Peyer's patch (tissue), 4 donors: ENCODE results near the gene PDE12. TPM values are rescaled to one million over a fixed set of nuclear protein-coding genes. Genes with fewer than 3 reads are reported as not detected.

Source experiments
- DNase-seq, 3 donors: peaks; one replicate each; pipeline ENCODE4 v3.0.0-alpha.2; 2017 to 2019
- H3K27ac ChIP-seq, 4 donors: fragments of 200-600 bp; sonication (generic); one replicate each; pipeline ENCODE4 v1.5.1; 2016 to 2019
- H3K27me3 ChIP-seq, 2 donors: fragments of 200-600 bp; sonication (generic); one replicate each; pipeline ENCODE4 v1.5.1; 2019
- H3K36me3 ChIP-seq, 3 donors: fragments of 200-600 bp; sonication (generic); one replicate each; pipeline ENCODE4 v1.5.1; 2016 to 2019
- H3K4me1 ChIP-seq, 4 donors: fragments of 200-600 bp; sonication (generic); one replicate each; pipeline ENCODE4 v1.5.1; 2016 to 2019
- H3K4me3 ChIP-seq, 4 donors: fragments of 200-600 bp; sonication (generic); 1 replicate in 3 of 4; 2 replicates in 1 of 4; pipeline ENCODE4 v1.5.1; 2016 to 2019; ENCODE audit warnings: mild to moderate bottlenecking in 1 of 4
- H3K9me3 ChIP-seq, 4 donors: fragments of 200-600 bp; sonication (generic); one replicate each; pipeline ENCODE4 v1.5.1; 2016 to 2019; ENCODE audit warnings: mild to moderate bottlenecking in 1 of 4
- POLR2A ChIP-seq, 2 donors: fragments of 450-650 bp; IDR thresholded peaks; one replicate each; pipeline ENCODE4 v1.5.1; 2017; ENCODE audit warnings: antibody characterized with exemption in 2 of 2, mild to moderate bottlenecking in 2 of 2, moderate library complexity in 2 of 2
- total RNA-seq, 4 donors: library from RNA; depleted of rRNA; stranded (reverse); fragments of >200 nt; gene quantifications; one replicate each; pipeline ENCODE4 v1.1.0, GENCODE V29; 2016
- TF ChIP-seq, protein P1 (sequence below), 6 experiments: fragments of 450-650 bp in 4 of 6; fragments of 200-600 bp in 2 of 6; sonication (generic) in 1 of 6; IDR thresholded peaks; one replicate each; pipeline ENCODE4 v1.5.1; 2017 to 2019; ENCODE audit warnings: antibody characterized with exemption in 6 of 6, mild to moderate bottlenecking in 3 of 6, moderate library complexity in 1 of 6

The PDE12 gene
- total RNA-seq, 4 donors from 2014 or later = 16.5 to 25.9 (median 22.2) TPM

DNA sequence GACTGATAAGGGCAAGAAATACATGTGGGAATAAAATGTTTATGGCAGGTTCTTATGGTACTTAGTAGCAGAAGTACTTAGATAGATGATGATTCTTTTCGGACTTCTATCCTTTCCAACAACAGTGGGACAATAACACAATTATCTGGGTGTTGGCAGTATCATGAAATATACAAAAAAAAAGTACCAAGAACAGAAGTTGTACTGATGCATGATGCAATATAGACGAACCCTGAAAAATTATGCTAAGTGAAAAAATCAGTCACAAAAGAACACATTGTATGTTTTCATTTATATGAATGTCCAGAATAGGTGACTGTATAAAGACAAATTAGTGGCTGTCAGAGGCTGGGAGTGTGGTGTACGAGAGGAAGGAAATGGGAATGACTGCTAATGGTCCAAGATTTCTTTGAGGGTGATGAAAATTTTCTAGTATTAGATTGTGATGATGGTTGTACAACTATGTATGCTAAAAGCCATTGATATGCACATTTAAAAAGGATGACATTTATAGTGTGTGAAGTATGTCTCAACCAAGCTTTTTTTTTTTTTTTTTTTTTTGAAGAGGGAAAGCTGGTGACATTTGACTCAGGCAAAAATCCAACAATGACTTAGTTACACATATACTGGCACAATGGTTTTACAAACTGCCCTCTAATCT, 20.0 kb downstream of the PDE12 start:
- no peaks in the 10 kb centered on the region for H3K9me3 ChIP-seq
- H3K27ac ChIP-seq = no peak overlapping the region
- no peaks in the 10 kb centered on the region for H3K27me3 ChIP-seq
- H3K4me1 ChIP-seq = peaks cover 0 to 8% (median 0%) of the 10 kb centered on the region in 4 donors
- H3K4me3 ChIP-seq = no peak overlapping the region
- no peak for DNase-seq
- TF ChIP-seq POLR2A (IDR thresholded peaks at IDR 0.05) = no peak
- TF ChIP-seq, protein P1, sequence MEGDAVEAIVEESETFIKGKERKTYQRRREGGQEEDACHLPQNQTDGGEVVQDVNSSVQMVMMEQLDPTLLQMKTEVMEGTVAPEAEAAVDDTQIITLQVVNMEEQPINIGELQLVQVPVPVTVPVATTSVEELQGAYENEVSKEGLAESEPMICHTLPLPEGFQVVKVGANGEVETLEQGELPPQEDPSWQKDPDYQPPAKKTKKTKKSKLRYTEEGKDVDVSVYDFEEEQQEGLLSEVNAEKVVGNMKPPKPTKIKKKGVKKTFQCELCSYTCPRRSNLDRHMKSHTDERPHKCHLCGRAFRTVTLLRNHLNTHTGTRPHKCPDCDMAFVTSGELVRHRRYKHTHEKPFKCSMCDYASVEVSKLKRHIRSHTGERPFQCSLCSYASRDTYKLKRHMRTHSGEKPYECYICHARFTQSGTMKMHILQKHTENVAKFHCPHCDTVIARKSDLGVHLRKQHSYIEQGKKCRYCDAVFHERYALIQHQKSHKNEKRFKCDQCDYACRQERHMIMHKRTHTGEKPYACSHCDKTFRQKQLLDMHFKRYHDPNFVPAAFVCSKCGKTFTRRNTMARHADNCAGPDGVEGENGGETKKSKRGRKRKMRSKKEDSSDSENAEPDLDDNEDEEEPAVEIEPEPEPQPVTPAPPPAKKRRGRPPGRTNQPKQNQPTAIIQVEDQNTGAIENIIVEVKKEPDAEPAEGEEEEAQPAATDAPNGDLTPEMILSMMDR (IDR thresholded peaks at IDR 0.05) = no peak
- peaks cover 0 to 76% (median 4%) of the 10 kb centered on the region in 3 donors for H3K36me3 ChIP-seq

DNA sequence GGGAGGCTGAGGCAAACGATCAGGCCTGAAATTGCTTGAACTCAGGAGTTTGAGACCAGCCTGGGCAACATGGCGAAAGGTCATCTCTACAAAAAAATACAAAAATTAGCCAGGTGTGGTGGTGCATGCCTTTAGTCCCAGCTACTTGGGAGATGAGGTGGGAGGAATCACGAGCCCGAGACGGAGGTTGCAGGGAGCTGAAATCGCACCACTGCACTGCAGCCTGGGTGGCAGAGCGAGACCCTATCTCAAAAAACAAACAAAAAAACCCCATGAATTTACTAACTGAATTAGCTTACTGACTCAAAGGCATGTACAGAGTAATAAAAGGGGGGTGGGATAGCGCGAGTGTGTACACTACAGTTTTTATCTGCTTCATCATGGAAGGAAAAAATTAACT, 21.7 kb downstream of the PDE12 start:
- Histone ChIP-seq H3K36me3 (peaks cover 0 to 76% (median 0%) of the 10 kb centered on the region in 3 donors), H3K9me3 (no peaks in the 10 kb centered on the region), H3K27ac (no peak overlapping the region), H3K27me3 (no peaks in the 10 kb centered on the region), H3K4me1 (peaks cover 0 to 8% (median 0%) of the 10 kb centered on the region in 4 donors), H3K4me3 (no peak overlapping the region)
- DNase-seq = no peak
- TF ChIP-seq, protein P1 (IDR thresholded peaks at IDR 0.05) = no peak
- no peak for TF ChIP-seq POLR2A (IDR thresholded peaks at IDR 0.05)

DNA sequence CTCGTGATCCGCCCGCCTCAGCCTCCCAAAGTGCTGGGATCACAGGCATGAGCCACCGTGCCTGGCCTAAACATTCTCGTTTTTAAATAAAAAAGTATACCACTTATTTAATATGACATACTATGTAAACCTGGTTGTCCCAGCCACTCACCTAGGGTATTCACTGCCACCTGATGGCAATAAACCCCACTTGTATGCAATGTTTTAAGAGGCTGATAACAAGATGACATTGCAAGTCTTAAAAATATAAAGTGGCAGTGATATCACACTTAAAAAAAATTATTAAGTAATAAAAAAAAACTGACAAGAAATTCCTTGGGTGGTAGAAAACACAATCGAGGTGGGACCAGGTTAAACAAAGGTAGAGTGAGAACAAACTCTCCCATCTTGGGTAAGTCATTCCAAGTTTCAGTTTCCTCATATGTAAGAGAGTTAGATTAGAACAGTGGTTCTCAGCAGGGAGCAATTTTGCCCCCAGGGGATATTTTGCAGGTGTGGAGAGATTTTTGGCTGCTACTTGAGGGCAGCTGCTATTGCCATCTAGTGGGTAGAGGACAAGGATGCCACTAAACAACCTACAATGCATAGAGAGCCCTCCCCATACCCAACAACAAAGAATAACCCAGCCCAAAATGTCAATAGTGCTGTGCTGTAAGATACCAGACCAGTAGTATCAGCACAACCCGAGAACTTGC, 26.5 kb downstream of the PDE12 start:
- no peaks in the 10 kb centered on the region for H3K9me3 ChIP-seq
- DNase-seq = no peak
- H3K36me3 ChIP-seq = peaks cover 0 to 39% (median 0%) of the 10 kb centered on the region in 3 donors
- H3K27me3 ChIP-seq = no peaks in the 10 kb centered on the region
- peak overlapping the region in 1 of 4 donors; percentile 23 for H3K27ac ChIP-seq
- H3K4me1 ChIP-seq = peaks cover 0 to 11% (median 0%) of the 10 kb centered on the region in 4 donors
- TF ChIP-seq, protein P1 (IDR thresholded peaks at IDR 0.05) = peak in 3 of 6 experiments; percentile 9 to 25 (median 20)
- no peak for TF ChIP-seq POLR2A (IDR thresholded peaks at IDR 0.05)
- H3K4me3 ChIP-seq = no peak overlapping the region

DNA sequence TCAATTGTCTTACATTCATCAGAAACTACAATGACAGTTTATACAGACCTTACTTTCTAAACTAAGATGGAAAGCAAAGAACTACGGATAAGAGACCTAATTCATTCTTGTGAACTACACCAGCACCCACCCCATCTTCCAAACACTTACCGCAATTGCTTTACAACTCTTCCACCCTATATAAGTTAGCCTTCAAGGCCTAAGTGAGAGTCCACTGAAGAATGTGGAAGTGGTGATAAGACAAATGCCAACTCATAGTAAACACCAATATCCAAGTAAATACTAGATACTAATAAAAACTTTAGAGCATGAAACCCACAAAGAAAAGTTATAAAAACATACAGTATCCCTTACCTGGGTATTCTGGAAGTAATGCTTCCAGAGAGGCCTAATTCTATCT, 27.5 kb downstream of the PDE12 start:
- H3K27ac ChIP-seq = peak overlapping the region in 1 of 4 donors; percentile 23
- no peak overlapping the region for H3K4me3 ChIP-seq
- H3K27me3 ChIP-seq = no peaks in the 10 kb centered on the region
- H3K4me1 ChIP-seq = peaks cover 0 to 11% (median 0%) of the 10 kb centered on the region in 4 donors
- DNase-seq = no peak
- peaks cover 0 to 30% (median 0%) of the 10 kb centered on the region in 3 donors for H3K36me3 ChIP-seq
- H3K9me3 ChIP-seq = no peaks in the 10 kb centered on the region
- no peak for TF ChIP-seq POLR2A (IDR thresholded peaks at IDR 0.05)
- TF ChIP-seq, protein P1 (IDR thresholded peaks at IDR 0.05) = no peak

DNA sequence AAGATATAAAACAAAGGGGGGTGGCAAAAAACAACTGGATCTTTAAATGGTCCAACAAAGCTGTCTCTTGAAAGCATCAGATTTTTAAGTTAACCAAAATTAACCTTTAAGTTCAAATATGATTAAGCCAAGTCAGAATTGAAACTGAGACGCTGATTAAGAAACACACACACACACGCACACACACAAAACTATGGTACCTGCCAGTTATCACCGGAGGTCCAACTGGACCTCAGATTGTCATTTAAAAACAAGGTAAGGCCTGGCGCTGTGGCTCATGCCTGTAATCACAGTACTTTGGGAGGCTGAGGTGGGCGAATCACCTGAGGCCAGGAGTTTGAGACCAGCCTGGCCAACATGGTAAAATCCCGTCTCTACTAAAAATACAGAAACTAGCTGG, 30.7 kb downstream of the PDE12 start:
- Histone ChIP-seq H3K36me3 (peaks cover 0 to 13% (median 0%) of the 10 kb centered on the region in 3 donors), H3K9me3 (no peaks in the 10 kb centered on the region), H3K4me3 (no peak overlapping the region), H3K27ac (no peak overlapping the region), H3K27me3 (no peaks in the 10 kb centered on the region), H3K4me1 (peaks cover 0 to 11% (median 0%) of the 10 kb centered on the region in 4 donors)
- DNase-seq = no peak
- TF ChIP-seq, protein P1 (IDR thresholded peaks at IDR 0.05) = no peak
- TF ChIP-seq POLR2A (IDR thresholded peaks at IDR 0.05) = no peak
